HCEC 1CT (cell line): Measurements from ENCODE around the gene AFAP1.

ENCODE experiments used
- DNase-seq: peaks from one replicate; pipeline ENCODE4 v3.0.0-alpha.2; 2017

The AFAP1 gene

GRCh38 chr4:7747566-7747965, 192.1 kb downstream of the AFAP1 start:
- DNase-seq: no peak

GRCh38 chr4:7747062-7747385, 192.6 kb downstream of the AFAP1 start:
- no peak for DNase-seq

- DNase-seq: no peak
Observed at GRCh38 chr4:7746351-7747061, 193.2 kb downstream of the AFAP1 start.

GRCh38 chr4:7745301-7745885, 194.3 kb downstream of the AFAP1 start:
- DNase-seq: no peak

- no peak for DNase-seq
Observed at GRCh38 chr4:7744142-7744804, 195.4 kb downstream of the AFAP1 start.

- DNase-seq: no peak
Observed at GRCh38 chr4:7742807-7743280, 196.8 kb downstream of the AFAP1 start.

GRCh38 chr4:7741946-7742806, 197.5 kb downstream of the AFAP1 start:
- no peak for DNase-seq

GRCh38 chr4:7740866-7741525, 198.7 kb downstream of the AFAP1 start:
- DNase-seq: no peak

GRCh38 chr4:7739918-7740865, 199.5 kb downstream of the AFAP1 start:
- no peak for DNase-seq

- DNase-seq: no peak
Observed at GRCh38 chr4:7739077-7739917, 200.4 kb downstream of the AFAP1 start.

GRCh38 chr4:7738458-7739076, 201.1 kb downstream of the AFAP1 start:
- no peak for DNase-seq

- DNase-seq: no peak
Observed at GRCh38 chr4:7737752-7738457, 201.8 kb downstream of the AFAP1 start.

GRCh38 chr4:7737268-7737645, 202.4 kb downstream of the AFAP1 start:
- DNase-seq: no peak

GRCh38 chr4:7736436-7737267, 203.0 kb downstream of the AFAP1 start:
- no peak for DNase-seq

- no peak for DNase-seq
Observed at GRCh38 chr4:7735961-7736360, 203.7 kb downstream of the AFAP1 start.

- no peak for DNase-seq
Observed at GRCh38 chr4:7735395-7735794, 204.3 kb downstream of the AFAP1 start.

GRCh38 chr4:7734651-7735260, 204.9 kb downstream of the AFAP1 start:
- no peak for DNase-seq
